Neural cell (in vitro differentiated cells): ENCODE results near the gene CEACAM8. TPM values are rescaled to one million over a fixed set of nuclear protein-coding genes. Genes with fewer than 3 reads are reported as not detected.

ENCODE experiments used
- H2AFZ ChIP-seq: fragments of 200-600, 300-800 bp; sonication (generic), shearing (Covaris generic); 2 replicates; pipeline ENCODE4 v1.6.0; 2014; ENCODE audit warnings: low read depth, mild to moderate bottlenecking, antibody characterized with exemption, low read length, moderate library complexity
- H3F3A ChIP-seq: fragments of 200-600 bp; shearing (Covaris generic); 2 replicates; pipeline ENCODE4 v1.6.1; 2016; ENCODE audit warnings: mild to moderate bottlenecking, moderate library complexity, mixed read lengths, antibody characterized with exemption, low read length; ENCODE audit not compliant: insufficient read depth, poor library complexity, severe bottlenecking
- H3K27ac ChIP-seq: fragments of 200-600, 300-800 bp; sonication (generic), shearing (Covaris generic); 2 replicates; pipeline ENCODE4 v1.5.1; 2014; ENCODE audit warnings: mild to moderate bottlenecking, low read length, moderate library complexity
- H3K27me3 ChIP-seq: fragments of 300-800, 200-600 bp; sonication (generic), shearing (Covaris generic); 2 replicates; pipeline ENCODE4 v1.6.0; 2014; ENCODE audit warnings: mild to moderate bottlenecking, low read depth, low read length, moderate library complexity; ENCODE audit not compliant: insufficient read depth
- H3K36me3 ChIP-seq: fragments of 300-800, 200-600 bp; sonication (generic), shearing (Covaris generic); 2 replicates; pipeline ENCODE4 v1.5.1; 2014; ENCODE audit warnings: mild to moderate bottlenecking, antibody characterized with exemption, low read length, moderate library complexity; ENCODE audit not compliant: insufficient read depth
- H3K4me2 ChIP-seq: fragments of 300-800, 200-600 bp; sonication (generic), shearing (Covaris generic); 2 replicates; pipeline ENCODE4 v1.6.0; 2014; ENCODE audit warnings: mild to moderate bottlenecking, low read length
- H3K4me3 ChIP-seq: fragments of 300-800, 200-600 bp; sonication (generic), shearing (Covaris generic); 2 replicates; pipeline ENCODE4 v1.5.1; 2014; ENCODE audit warnings: mild to moderate bottlenecking, low read length, moderate library complexity
- H3K79me2 ChIP-seq: fragments of 200-600 bp; shearing (Covaris generic); replicated peaks from 2 replicates; pipeline ENCODE4 v1.6.0; 2014; ENCODE audit warnings: mild to moderate bottlenecking, low read length, moderate library complexity; ENCODE audit not compliant: insufficient read depth
- H3K9ac ChIP-seq: fragments of 300-800, 200-600 bp; sonication (generic), shearing (Covaris generic); 2 replicates; pipeline ENCODE4 v1.6.1; 2016; ENCODE audit warnings: mild to moderate bottlenecking, low read length, mixed read lengths
- H3K9me2 ChIP-seq: fragments of 200-600 bp; shearing (Covaris generic); 2 replicates; pipeline ENCODE4 v1.6.1; 2016; ENCODE audit warnings: mild to moderate bottlenecking, low read length, mixed read lengths; ENCODE audit not compliant: insufficient read depth
- H3K9me3 ChIP-seq: fragments of 200-600, 300-800 bp; sonication (generic), shearing (Covaris generic); 2 replicates; pipeline ENCODE4 v1.6.1; 2016; ENCODE audit warnings: mild to moderate bottlenecking, mixed run types, low read length, moderate library complexity, mixed read lengths
- H4K20me1 ChIP-seq: fragments of 200-600 bp; shearing (Covaris generic); 2 replicates; pipeline ENCODE4 v1.6.1; 2016; ENCODE audit warnings: mild to moderate bottlenecking, mixed run types; ENCODE audit not compliant: insufficient read depth
- EP300 ChIP-seq: fragments of 450-650 bp; conservative IDR thresholded peaks from 2 replicates; pipeline ENCODE4 v1.6.1; 2014; ENCODE audit warnings: antibody characterized with exemption, mild to moderate bottlenecking, moderate library complexity; ENCODE audit not compliant: poor library complexity, severe bottlenecking
- EZH2 ChIP-seq: fragments of 200-600, 300-800 bp; shearing (Covaris generic), sonication (generic); IDR thresholded peaks from 2 replicates; pipeline ENCODE4 v1.6.1; 2014; ENCODE audit warnings: antibody characterized with exemption, low read length, borderline replicate concordance, mild to moderate bottlenecking; ENCODE audit not compliant: insufficient read depth, poor library complexity, severe bottlenecking
- MXI1 ChIP-seq: fragments of 450-650 bp; conservative IDR thresholded peaks from 2 replicates; pipeline ENCODE4 v1.6.1; 2014; ENCODE audit warnings: antibody characterized with exemption, mild to moderate bottlenecking; ENCODE audit not compliant: poor library complexity, severe bottlenecking
- POLR2AphosphoS5 ChIP-seq: IDR thresholded peaks from 2 replicates; pipeline ENCODE4 v1.6.1; 2012
- RAD21 ChIP-seq: fragments of 450-650 bp; conservative IDR thresholded peaks from 2 replicates; pipeline ENCODE4 v1.6.1; 2014; ENCODE audit warnings: antibody characterized with exemption, mild to moderate bottlenecking, moderate library complexity
- REST ChIP-seq: IDR thresholded peaks from 2 replicates; pipeline ENCODE4 v1.6.1; 2012; ENCODE audit warnings: borderline replicate concordance
- SMC3 ChIP-seq: fragments of 450-650 bp; conservative IDR thresholded peaks from 2 replicates; pipeline ENCODE4 v1.6.1; 2014; ENCODE audit warnings: antibody characterized with exemption, mild to moderate bottlenecking, moderate library complexity; ENCODE audit not compliant: poor library complexity
- TAF1 ChIP-seq: IDR thresholded peaks from 2 replicates; pipeline ENCODE4 v1.6.1; 2012; ENCODE audit warnings: low read depth
- polyA plus RNA-seq: library from polyadenylated mRNA; depleted of rRNA; stranded (reverse); fragments of >200 nt; gene quantifications from 2 replicates; pipeline ENCODE4 v1.2.3, GENCODE V29; 2014
- TF ChIP-seq, protein P1 (sequence below): fragments of 450-650 bp; IDR thresholded peaks from 2 replicates; pipeline ENCODE4 v1.5.1; 2014; ENCODE audit warnings: antibody characterized with exemption, mild to moderate bottlenecking, moderate library complexity; ENCODE audit not compliant: poor library complexity, severe bottlenecking

Gene CEACAM8
- polyA plus RNA-seq, 1 donor from 2014 or later, result not detected

- no peaks in the 10 kb centered on the region for H3F3A ChIP-seq
- H3K79me2 ChIP-seq, result no peaks in the 10 kb centered on the region
- H3K9me3 ChIP-seq, result no peaks in the 10 kb centered on the region
Observed at GRCh38 chr19:42553292-42554045, 41.3 kb downstream of the CEACAM8 start.

More at GRCh38 chr19:42553292-42554045, 41.3 kb downstream of the CEACAM8 start:
- H3K9me2 ChIP-seq, result no peaks in the 10 kb centered on the region
- no peak overlapping the region for H2AFZ ChIP-seq
- no peak overlapping the region for H3K27ac ChIP-seq
- no peaks in the 10 kb centered on the region for H3K27me3 ChIP-seq
- no peak overlapping the region for H3K4me3 ChIP-seq
- H3K36me3 ChIP-seq, result no peaks in the 10 kb centered on the region
- H3K4me2 ChIP-seq, result no peak overlapping the region
- H4K20me1 ChIP-seq, result no peaks in the 10 kb centered on the region
- TF ChIP-seq MXI1, result no peak
- no peak for TF ChIP-seq EZH2
- no peak for TF ChIP-seq SMC3
- TF ChIP-seq REST, result no peak
- TF ChIP-seq RAD21, result no peak
- TF ChIP-seq, protein P1, sequence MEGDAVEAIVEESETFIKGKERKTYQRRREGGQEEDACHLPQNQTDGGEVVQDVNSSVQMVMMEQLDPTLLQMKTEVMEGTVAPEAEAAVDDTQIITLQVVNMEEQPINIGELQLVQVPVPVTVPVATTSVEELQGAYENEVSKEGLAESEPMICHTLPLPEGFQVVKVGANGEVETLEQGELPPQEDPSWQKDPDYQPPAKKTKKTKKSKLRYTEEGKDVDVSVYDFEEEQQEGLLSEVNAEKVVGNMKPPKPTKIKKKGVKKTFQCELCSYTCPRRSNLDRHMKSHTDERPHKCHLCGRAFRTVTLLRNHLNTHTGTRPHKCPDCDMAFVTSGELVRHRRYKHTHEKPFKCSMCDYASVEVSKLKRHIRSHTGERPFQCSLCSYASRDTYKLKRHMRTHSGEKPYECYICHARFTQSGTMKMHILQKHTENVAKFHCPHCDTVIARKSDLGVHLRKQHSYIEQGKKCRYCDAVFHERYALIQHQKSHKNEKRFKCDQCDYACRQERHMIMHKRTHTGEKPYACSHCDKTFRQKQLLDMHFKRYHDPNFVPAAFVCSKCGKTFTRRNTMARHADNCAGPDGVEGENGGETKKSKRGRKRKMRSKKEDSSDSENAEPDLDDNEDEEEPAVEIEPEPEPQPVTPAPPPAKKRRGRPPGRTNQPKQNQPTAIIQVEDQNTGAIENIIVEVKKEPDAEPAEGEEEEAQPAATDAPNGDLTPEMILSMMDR, result no peak
- TF ChIP-seq TAF1, result no peak
- TF ChIP-seq EP300, result no peak
- no peak for TF ChIP-seq POLR2AphosphoS5
- no peak overlapping the region for H3K9ac ChIP-seq
